H1 (cell line): ENCODE measurements around the gene OOSP3. TPM values are rescaled to one million over a fixed set of nuclear protein-coding genes. Genes with fewer than 3 reads are reported as not detected.

Experiments used
- CTCF ChIA-PET: fragments of 300-600 bp; sonication (Branson Sonifier 250); formaldehyde crosslinking; loops from one replicate; lab custom pipeline; 2021; ENCODE audit not compliant: partially characterized antibody; lab: Charles Lee
- POLR2A ChIA-PET: fragments of 300-600 bp; sonication (Branson Sonifier 250); formaldehyde crosslinking; loops from one replicate; lab custom pipeline; 2021; ENCODE audit warnings: inconsistent platforms; ENCODE audit not compliant: partially characterized antibody; lab: Charles Lee
- DNase-seq, 2 experiments: peaks; one replicate each; pipeline versions ENCODE4 v3.0.0 to v3.0.0-alpha.2; 2010 to 2022; ENCODE audit warnings: low spot score in 2 of 2, low read depth in 1 of 2, mixed read lengths in 1 of 2
- FAIRE-seq: peaks from 2 replicates; lab custom pipeline; 2011; peaks lifted over from hg19 to GRCh38; lab: Jason Lieb, UNC
- H2AFZ ChIP-seq: 2 replicates; pipeline ENCODE4 v1.8.1; 2012; ENCODE audit warnings: low read length, inconsistent platforms
- H2AK5ac ChIP-seq: 2 replicates; pipeline ENCODE4 v1.6.1; 2013; ENCODE audit warnings: low read depth, low read length
- H2BK120ac ChIP-seq: replicated peaks from 2 replicates; pipeline ENCODE3; 2013; ENCODE audit warnings: low read depth, low read length, inconsistent platforms
- H2BK12ac ChIP-seq: 2 replicates; pipeline ENCODE4 v1.6.1; 2013; ENCODE audit warnings: low read depth, low read length
- H2BK15ac ChIP-seq: 2 replicates; pipeline ENCODE4 v1.6.1; 2013; ENCODE audit warnings: low read length
- H2BK20ac ChIP-seq: 2 replicates; pipeline ENCODE4 v1.6.1; 2013; ENCODE audit warnings: low read length
- H2BK5ac ChIP-seq: 2 replicates; pipeline ENCODE4 v1.6.1; 2013; ENCODE audit warnings: low read depth, low read length
- H3K14ac ChIP-seq: 2 replicates; pipeline ENCODE4 v1.6.1; 2013; ENCODE audit warnings: inconsistent platforms; ENCODE audit not compliant: insufficient read length
- H3K18ac ChIP-seq: 2 replicates; pipeline ENCODE4 v1.6.1; 2013; ENCODE audit warnings: low read length; ENCODE audit errors: extremely low read depth
- H3K23ac ChIP-seq: 2 replicates; pipeline ENCODE4 v1.6.1; 2013; ENCODE audit warnings: inconsistent platforms; ENCODE audit not compliant: insufficient read length
- H3K23me2 ChIP-seq: 2 replicates; pipeline ENCODE4 v1.6.1; 2013; ENCODE audit warnings: low read depth, low read length
- H3K27ac ChIP-seq: 2 replicates; pipeline ENCODE4 v1.6.1; 2011; ENCODE audit warnings: low read depth, low read length, inconsistent platforms
- H3K27me3 ChIP-seq, 4 experiments: replicated peaks in 1 of 4; 1 replicate in 1 of 4; 2 replicates in 3 of 4; pipeline versions ENCODE4 v1.6.1 to v1.8.1; 2011 to 2013; ENCODE audit warnings: low read length in 3 of 4, mild to moderate bottlenecking in 3 of 4, inconsistent platforms in 2 of 4, mixed read lengths in 2 of 4, moderate library complexity in 1 of 4; ENCODE audit not compliant: control insufficient read depth in 3 of 4, insufficient read depth in 3 of 4; ENCODE audit errors: extremely low read depth in 1 of 4
- H3K36me3 ChIP-seq, 4 experiments: 2 replicates each; pipeline versions ENCODE4 v1.6.1 to v1.8.1; 2011 to 2013; ENCODE audit warnings: mild to moderate bottlenecking in 4 of 4, low read length in 3 of 4, moderate library complexity in 2 of 4, control low read depth in 1 of 4, inconsistent platforms in 1 of 4; ENCODE audit not compliant: insufficient read depth in 4 of 4, control insufficient read depth in 2 of 4
- H3K4ac ChIP-seq: replicated peaks from 2 replicates; pipeline ENCODE3; 2013; ENCODE audit warnings: low read length, low read depth, mixed read lengths, inconsistent platforms; ENCODE audit not compliant: insufficient read length
- H3K4me1 ChIP-seq, 4 experiments: replicated peaks in 1 of 4; 1 replicate in 1 of 4; 2 replicates in 3 of 4; pipeline versions ENCODE4 v1.6.1 to v1.8.1; 2011 to 2013; ENCODE audit warnings: low read length in 3 of 4, inconsistent platforms in 2 of 4, mixed read lengths in 1 of 4; ENCODE audit not compliant: insufficient read depth in 4 of 4, control insufficient read depth in 3 of 4
- H3K4me2 ChIP-seq, 2 experiments: 2 replicates each; pipeline versions ENCODE4 v1.6.1 to v1.8.1; 2011 to 2013; ENCODE audit warnings: low read depth in 2 of 2, low read length in 2 of 2, control low read depth in 1 of 2, inconsistent platforms in 1 of 2, mild to moderate bottlenecking in 1 of 2; ENCODE audit not compliant: insufficient read depth in 1 of 2
- H3K4me3 ChIP-seq, 4 experiments: fragments of 200-600, 300-600 bp in 1 of 4; sonication (generic), shearing (Covaris generic), sonication (Bioruptor Twin) in 1 of 4; 2 replicates each; pipeline versions ENCODE4 v1.5.1 to v1.8.1; 2011 to 2016; ENCODE audit warnings: low read length in 4 of 4, low read depth in 3 of 4, control low read depth in 2 of 4, inconsistent platforms in 2 of 4, mild to moderate bottlenecking in 2 of 4, mixed read lengths in 1 of 4, moderate library complexity in 1 of 4; ENCODE audit not compliant: insufficient read depth in 2 of 4; ENCODE audit errors: extremely low read depth in 1 of 4
- H3K56ac ChIP-seq: replicated peaks from 2 replicates; pipeline ENCODE3; 2013; ENCODE audit warnings: low read depth, mild to moderate bottlenecking, mixed read lengths, low read length, inconsistent platforms; ENCODE audit not compliant: insufficient read length
- H3K79me1 ChIP-seq: 2 replicates; pipeline ENCODE4 v1.6.1; 2013; ENCODE audit warnings: low read depth, low read length, control low read depth
- H3K79me2 ChIP-seq, 2 experiments: 2 replicates each; pipeline versions ENCODE4 v1.6.1 to v1.8.1; 2012 to 2013; ENCODE audit warnings: low read length in 2 of 2, mild to moderate bottlenecking in 2 of 2, inconsistent platforms in 1 of 2; ENCODE audit not compliant: insufficient read depth in 2 of 2, control insufficient read depth in 1 of 2
- H3K9ac ChIP-seq, 4 experiments: replicated peaks in 1 of 4; 1 replicate in 1 of 4; 2 replicates in 3 of 4; pipeline versions ENCODE4 v1.6.1 to v1.8.1; 2011 to 2013; ENCODE audit warnings: low read depth in 3 of 4, low read length in 3 of 4, control low read depth in 2 of 4, mild to moderate bottlenecking in 2 of 4, moderate library complexity in 2 of 4, inconsistent platforms in 1 of 4; ENCODE audit errors: extremely low read depth in 1 of 4
- H3K9me3 ChIP-seq, 2 experiments: 2 replicates each; pipeline versions ENCODE4 v1.6.1 to v1.8.1; 2012 to 2013; ENCODE audit warnings: mild to moderate bottlenecking in 2 of 2, moderate library complexity in 2 of 2, control low read depth in 1 of 2, inconsistent platforms in 1 of 2, low read depth in 1 of 2, low read length in 1 of 2, mixed read lengths in 1 of 2; ENCODE audit not compliant: insufficient read depth in 2 of 2
- H4K20me1 ChIP-seq, 2 experiments: replicated peaks in 1 of 2; 2 replicates each; pipeline versions ENCODE3 to v1.8.1; 2011 to 2013; ENCODE audit warnings: inconsistent platforms in 2 of 2, low read length in 2 of 2, mild to moderate bottlenecking in 1 of 2; ENCODE audit not compliant: insufficient read depth in 2 of 2, control insufficient read depth in 1 of 2
- H4K5ac ChIP-seq: 2 replicates; pipeline ENCODE4 v1.6.1; 2013; ENCODE audit warnings: low read length, low read depth, mixed read lengths, inconsistent platforms; ENCODE audit not compliant: insufficient read length
- H4K8ac ChIP-seq: 2 replicates; pipeline ENCODE4 v1.8.0; 2013; ENCODE audit warnings: mild to moderate bottlenecking, moderate library complexity, low read length, inconsistent platforms; ENCODE audit not compliant: insufficient read depth; ENCODE audit errors: extremely low read depth
- H4K91ac ChIP-seq: replicated peaks from 2 replicates; pipeline ENCODE3; 2013; ENCODE audit warnings: low read length, mixed read lengths, inconsistent platforms; ENCODE audit not compliant: insufficient read length
- ATF2 ChIP-seq: IDR thresholded peaks from 2 replicates; pipeline ENCODE4 v1.6.1; 2012; ENCODE audit warnings: low read length, inconsistent platforms
- CBX5 ChIP-seq: fragments of 300-800, 300-1000 bp; sonication (generic); IDR thresholded peaks from 2 replicates; pipeline ENCODE4 v1.7.1; 2016; ENCODE audit warnings: antibody characterized with exemption, low read length, low read depth
- CBX8 ChIP-seq: fragments of 300-800, 300-1000 bp; sonication (generic); IDR thresholded peaks from 2 replicates; pipeline ENCODE4 v1.7.1; 2016; ENCODE audit warnings: low read depth, low read length, borderline replicate concordance
- CTCF ChIP-seq, 3 experiments: IDR thresholded peaks; 1 replicate in 2 of 3; 2 replicates in 1 of 3; pipeline versions ENCODE4 v1.5.1 to v1.6.1; 2011; ENCODE audit warnings: low read length in 3 of 3, mild to moderate bottlenecking in 3 of 3, inconsistent platforms in 2 of 3, low read depth in 1 of 3, moderate library complexity in 1 of 3; ENCODE audit not compliant: insufficient read depth in 1 of 3; ENCODE audit errors: control extremely low read depth in 1 of 3
- EGR1 ChIP-seq: IDR thresholded peaks from 2 replicates; pipeline ENCODE4 v1.6.1; 2011; ENCODE audit warnings: low read depth, low read length, borderline replicate concordance
- GTF2F1 ChIP-seq: IDR thresholded peaks from 2 replicates; pipeline ENCODE4 v1.6.1; 2012; ENCODE audit warnings: low read depth, low read length, improper control_type of control experiment, borderline replicate concordance
- HDAC2 ChIP-seq, 2 experiments: fragments of 300-600 bp in 1 of 2; sonication (generic) in 1 of 2; IDR thresholded peaks; 2 replicates each; pipeline ENCODE4 v1.6.1; 2011 to 2012; ENCODE audit warnings: low read depth in 2 of 2, low read length in 2 of 2, mild to moderate bottlenecking in 2 of 2, moderate library complexity in 2 of 2, borderline replicate concordance in 1 of 2, inconsistent platforms in 1 of 2
- KDM4A ChIP-seq: IDR thresholded peaks from one replicate; pipeline ENCODE4 v1.7.1; 2012; ENCODE audit warnings: low read depth, mild to moderate bottlenecking, moderate library complexity, low read length, inconsistent platforms; ENCODE audit not compliant: severe bottlenecking
- RNF2 ChIP-seq: fragments of 200-900, 300-1000 bp; sonication (generic); IDR thresholded peaks from 2 replicates; pipeline ENCODE4 v1.7.1; 2016; ENCODE audit warnings: borderline replicate concordance, low read depth, mild to moderate bottlenecking, antibody characterized with exemption, low read length; ENCODE audit not compliant: poor library complexity, severe bottlenecking; ENCODE audit errors: missing control alignments
- YY1 ChIP-seq: IDR thresholded peaks from 2 replicates; pipeline ENCODE4 v1.6.1; 2011; ENCODE audit warnings: low read depth, mild to moderate bottlenecking, low read length
- polyA plus RNA-seq, 7 experiments: library from polyadenylated mRNA; depleted of rRNA in 3 of 7; stranded (reverse) in 5 of 7; unstranded in 2 of 7; fragments of >200 nt in 5 of 7; fragments of 200-250 nt in 2 of 7; gene quantifications; 1 replicate in 5 of 7; 2 replicates in 1 of 7; 4 replicates in 1 of 7; pipeline versions ENCODE4 v1.2.1 to v1.2.3, GENCODE V29; 2011 to 2013; ENCODE audit warnings: missing spikeins in 2 of 7, mixed read lengths in 2 of 7
- total RNA-seq: library from RNA; stranded (reverse); fragmentation: NEBNext Ultra II Directional; extraction: Animal tissue kit (Norgen Biotek cat#: 25700); gene quantifications from 2 replicates; pipeline ENCODE4 v1.2.1, GENCODE V29; 2021

The OOSP3 gene
- total and polyA plus RNA-seq, 2 of the 8 experiments (the other 6 are each of a cell fraction or from before 2014, with no cell fraction given), result not detected

- H3K27me3 ChIP-seq, result no peaks in the 10 kb centered on the region
- DNase-seq (no peak), FAIRE-seq (no peak)
- H4K91ac ChIP-seq, result no peak overlapping the region
- no peak overlapping the region for H2BK15ac ChIP-seq
- H3K23ac ChIP-seq, result no peak overlapping the region
- H2BK12ac ChIP-seq, result no peak overlapping the region
- H3K4me2 ChIP-seq, result no peak overlapping the region
- no peak overlapping the region for H3K4me3 ChIP-seq
- CTCF ChIA-PET, result interaction anchor here (0.6 to 0.8 kb wide), 3 partner anchors 9 to 339 kb away, joined by 3 to 4 read pairs (median 3); no protein-coding TSS in a partner anchor
- no peaks in the 10 kb centered on the region for H3K4me1 ChIP-seq
- H3K27ac ChIP-seq, result no peak overlapping the region
- no peak overlapping the region for H3K4ac ChIP-seq
- no peaks in the 10 kb centered on the region for H3K79me1 ChIP-seq
- H3K9me3 ChIP-seq, result no peaks in the 10 kb centered on the region; a peak in 1 of 4 replicates
- H4K5ac ChIP-seq, result no peak overlapping the region
- no peak overlapping the region for H2AK5ac ChIP-seq
- H4K20me1 ChIP-seq, result no peaks in the 10 kb centered on the region
- H2BK120ac ChIP-seq, result no peak overlapping the region
- no peaks in the 10 kb centered on the region for H3K23me2 ChIP-seq
- no peak overlapping the region for H4K8ac ChIP-seq
- H3K18ac ChIP-seq, result no peak overlapping the region
- H2BK5ac ChIP-seq, result no peak overlapping the region
- no peaks in the 10 kb centered on the region for H3K36me3 ChIP-seq
- H3K14ac ChIP-seq, result no peak overlapping the region
- no peak overlapping the region for H2AFZ ChIP-seq
- no peaks in the 10 kb centered on the region for H3K79me2 ChIP-seq
- no peak overlapping the region for H2BK20ac ChIP-seq
- no peak overlapping the region for H3K9ac ChIP-seq
- no peak overlapping the region for H3K56ac ChIP-seq
- POLR2A ChIA-PET, result no interaction called here
- no peak for TF ChIP-seq CTCF (IDR thresholded peaks at IDR 0.05; ENCODE audit: control extremely low read depth in 1 of 3, insufficient read depth in 1 of 3, low read depth in 1 of 3, low read length in 3 of 3)
- no peak for TF ChIP-seq YY1
- TF ChIP-seq GTF2F1, result no peak
- TF ChIP-seq ATF2, result no peak
- TF ChIP-seq KDM4A, result no peak
- TF ChIP-seq HDAC2 (IDR thresholded peaks at IDR 0.05; ENCODE audit: borderline replicate concordance in 1 of 2, low read depth in 2 of 2, low read length in 2 of 2), result no peak
- TF ChIP-seq RNF2, result no peak
- no peak for TF ChIP-seq CBX8
- TF ChIP-seq CBX5, result no peak
- TF ChIP-seq EGR1, result no peak
These were observed 6.5 kb upstream of the OOSP3 start for GRCh38 chr11:59872076-59872475.
